ENCODE data around the gene PPM1N. TPM values are rescaled to one million over a fixed set of nuclear protein-coding genes. Genes with fewer than 3 reads are reported as not detected.

The PPM1N gene
- total RNA-seq, 4 donors from 2014 or later: 0.39 to 5.0 (median 0.60) TPM; not detected in 1

- DNase-seq (ENCODE audit: low spot score in 2 of 2): peak in 1 of 2 donors; percentile 47
- Histone ChIP-seq H3K27ac (peak overlapping the region in 2 of 4 donors; percentile 67 to 76), H3K36me3 (peaks cover 2 to 47% (median 4%) of the 10 kb centered on the region in 3 donors), H3K9me3 (no peaks in the 10 kb centered on the region), H3K4me3 (no peak overlapping the region), H3K27me3 (peaks cover 0 to 15% of the 10 kb centered on the region in 2 donors), H3K4me1 (peaks cover 0 to 44% (median 9%) of the 10 kb centered on the region in 4 donors)
- 57 to 62% methylated on average over 9 of the region's 9 CpGs for WGBS, 2 donors
- TF ChIP-seq POLR2A (IDR thresholded peaks at IDR 0.05) (no peak), EP300 (IDR thresholded peaks at IDR 0.05) (peak; percentile 34 to 76)
These were observed 27.9 kb downstream of the PPM1N start for GRCh38 chr19:45526143-45526542.

GRCh38 chr19:45526971-45527370 lies 28.7 kb downstream of the PPM1N start:
- WGBS, 2 donors: 87 to 91% methylated on average over 4 of the region's 4 CpGs
- no peaks in the 10 kb centered on the region for H3K9me3 ChIP-seq
- DNase-seq (ENCODE audit: low spot score in 2 of 2): no peak
- TF ChIP-seq POLR2A (IDR thresholded peaks at IDR 0.05) (no peak), EP300 (IDR thresholded peaks at IDR 0.05) (no peak), CTCF (IDR thresholded peaks at IDR 0.05) (no peak)
- H3K4me3 ChIP-seq: no peak overlapping the region
- H3K27ac ChIP-seq: peak overlapping the region in 2 of 4 donors; percentile 67 to 76
- peaks cover 0 to 20% of the 10 kb centered on the region in 2 donors for H3K27me3 ChIP-seq
- peaks cover 2 to 39% (median 4%) of the 10 kb centered on the region in 3 donors for H3K36me3 ChIP-seq
- H3K4me1 ChIP-seq: peaks cover 0 to 44% (median 9%) of the 10 kb centered on the region in 4 donors

- H3K27ac ChIP-seq: peak overlapping the region in 1 of 4 donors; percentile 67
- 73 to 75% methylated on average over 15 of the region's 15 CpGs for WGBS, 2 donors
These were observed 29.5 kb downstream of the PPM1N start for GRCh38 chr19:45527731-45528130.

GRCh38 chr19:45528149-45528743 lies 30.0 kb downstream of the PPM1N start:
- Histone ChIP-seq H3K4me3 (peak overlapping the region in 3 of 4 donors; percentile 23 to 49 (median 24)), H3K4me1 (peaks cover 0 to 44% (median 9%) of the 10 kb centered on the region in 4 donors), H3K27me3 (peaks cover 0 to 20% of the 10 kb centered on the region in 2 donors), H3K27ac (peak overlapping the region in 1 of 4 donors; percentile 67), H3K36me3 (peaks cover 2 to 30% (median 4%) of the 10 kb centered on the region in 3 donors), H3K9me3 (no peaks in the 10 kb centered on the region)
- no peak for TF ChIP-seq CTCF (IDR thresholded peaks at IDR 0.05)
- no peak for TF ChIP-seq POLR2A (IDR thresholded peaks at IDR 0.05)
- no peak for TF ChIP-seq EP300 (IDR thresholded peaks at IDR 0.05)
- WGBS, 2 donors: 32 to 36% methylated on average over 17 of the region's 17 CpGs
- DNase-seq (ENCODE audit: low spot score in 2 of 2): no peak

More at GRCh38 chr19:45527731-45528130, 29.5 kb downstream of the PPM1N start:
- Histone ChIP-seq H3K9me3 (no peaks in the 10 kb centered on the region), H3K36me3 (peaks cover 2 to 31% (median 4%) of the 10 kb centered on the region in 3 donors), H3K27me3 (peaks cover 0 to 20% of the 10 kb centered on the region in 2 donors), H3K4me3 (no peak overlapping the region), H3K4me1 (peaks cover 0 to 44% (median 9%) of the 10 kb centered on the region in 4 donors)
- no peak for TF ChIP-seq EP300 (IDR thresholded peaks at IDR 0.05)
- TF ChIP-seq CTCF (IDR thresholded peaks at IDR 0.05): no peak
- TF ChIP-seq POLR2A (IDR thresholded peaks at IDR 0.05): no peak
- DNase-seq (ENCODE audit: low spot score in 2 of 2): no peak

- TF ChIP-seq POLR2A (IDR thresholded peaks at IDR 0.05): no peak
- TF ChIP-seq CTCF (IDR thresholded peaks at IDR 0.05): peak in 1 of 5 experiments; percentile 4
- no peak for TF ChIP-seq EP300 (IDR thresholded peaks at IDR 0.05)
- Histone ChIP-seq H3K4me1 (peaks cover 0 to 37% (median 9%) of the 10 kb centered on the region in 4 donors), H3K36me3 (peaks cover 2 to 29% (median 4%) of the 10 kb centered on the region in 3 donors), H3K4me3 (peak overlapping the region; percentile 10 to 49 (median 24)), H3K27ac (peak overlapping the region in 1 of 4 donors; percentile 67), H3K27me3 (peaks cover 0 to 20% of the 10 kb centered on the region in 2 donors), H3K9me3 (no peaks in the 10 kb centered on the region)
- no peak for DNase-seq (ENCODE audit: low spot score in 2 of 2)
- 9 to 13% methylated on average over 27 to 37 of the region's 49 CpGs for WGBS, 2 donors
These were observed 30.6 kb downstream of the PPM1N start for GRCh38 chr19:45528744-45529419.

All from tibial nerve (tissue), 4 donors.